HUES64 (cell line): ENCODE results near the gene PVALB. TPM values are rescaled to one million over a fixed set of nuclear protein-coding genes. Genes with fewer than 3 reads are reported as not detected.

Source experiments
- H3K27ac ChIP-seq: 2 replicates; pipeline ENCODE4 v1.7.0; 2013; ENCODE audit warnings: low read depth, low read length, inconsistent platforms
- H3K27me3 ChIP-seq: 2 replicates; pipeline ENCODE4 v1.6.1; 2013; ENCODE audit warnings: mild to moderate bottlenecking, low read length; ENCODE audit not compliant: insufficient read depth
- H3K36me3 ChIP-seq: 2 replicates; pipeline ENCODE4 v1.6.1; 2013; ENCODE audit warnings: mild to moderate bottlenecking, low read length; ENCODE audit not compliant: insufficient read depth
- H3K4me1 ChIP-seq: 2 replicates; pipeline ENCODE4 v1.6.1; 2013; ENCODE audit warnings: mild to moderate bottlenecking, low read length, moderate library complexity; ENCODE audit not compliant: insufficient read depth
- H3K4me3 ChIP-seq: 2 replicates; pipeline ENCODE4 v1.5.1; 2013; ENCODE audit warnings: mild to moderate bottlenecking, low read length, moderate library complexity
- H3K9ac ChIP-seq: 2 replicates; pipeline ENCODE4 v1.6.1; 2013; ENCODE audit warnings: mild to moderate bottlenecking, low read depth, low read length
- H3K9me3 ChIP-seq: 2 replicates; pipeline ENCODE4 v1.6.1; 2013; ENCODE audit warnings: low read depth, low read length; ENCODE audit not compliant: insufficient read depth
- WGBS: fragments of 150-250, 120-280 bp; methylation state at CpG from one replicate; pipeline ENCODE4 v1.1.7; 2013; ENCODE audit warnings: missing lambda C conversion rate; 5-methylcytosine and 5-hydroxymethylcytosine counted together
- polyA plus RNA-seq, 2 experiments: library from polyadenylated mRNA; stranded (reverse); fragments of 50-300 nt; gene quantifications; one replicate each; pipeline ENCODE4 v1.2.3, GENCODE V29; 2013

The PVALB gene, protein sequence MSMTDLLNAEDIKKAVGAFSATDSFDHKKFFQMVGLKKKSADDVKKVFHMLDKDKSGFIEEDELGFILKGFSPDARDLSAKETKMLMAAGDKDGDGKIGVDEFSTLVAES
- polyA plus RNA-seq (2013, experiment 1 of 2): 1.5 TPM
- polyA plus RNA-seq (2013, experiment 2 of 2): 6.3 TPM

DNA sequence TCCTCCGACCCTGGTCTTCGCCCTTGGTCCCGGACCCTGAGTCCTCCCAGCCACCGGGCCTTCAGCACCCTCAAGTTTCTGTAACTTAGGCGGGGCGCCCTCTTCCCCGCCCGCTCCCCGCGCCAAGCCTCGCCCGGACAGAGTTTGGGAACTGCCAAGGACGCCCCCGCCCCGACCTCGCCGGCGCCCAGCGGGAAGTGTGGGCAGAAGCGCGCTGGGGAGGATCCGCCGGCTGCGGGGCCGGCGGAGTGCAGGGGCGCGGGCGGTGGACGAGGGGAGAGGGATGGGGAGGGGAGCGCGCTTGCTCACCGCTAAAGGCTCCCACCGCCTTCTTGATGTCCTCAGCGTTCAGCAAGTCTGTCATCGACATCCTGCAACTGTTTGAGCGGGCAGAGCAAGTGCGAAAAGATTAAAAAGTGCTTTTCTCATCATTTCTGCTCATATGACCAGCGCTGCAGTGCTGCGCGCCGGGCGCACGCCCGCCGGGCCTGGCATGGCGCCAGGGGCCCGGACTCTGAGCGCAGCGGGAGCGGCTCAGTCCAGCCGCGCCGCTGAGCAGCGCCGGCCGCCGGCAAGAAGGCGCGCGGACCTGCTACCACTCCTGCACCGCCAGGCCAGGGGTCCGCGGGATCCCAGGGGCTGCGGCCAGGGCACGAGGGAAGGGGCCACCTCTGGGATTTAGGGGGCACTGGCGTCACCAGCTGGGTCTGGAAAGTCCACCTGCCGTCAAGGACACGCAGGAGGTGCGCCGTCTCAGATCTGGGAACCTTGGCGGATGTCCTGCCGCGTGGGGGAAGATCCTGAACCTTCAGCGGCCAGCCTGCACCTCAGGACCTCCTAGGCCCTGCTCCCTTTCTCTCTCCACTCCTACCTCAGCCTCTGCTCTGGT lies at the start of gene PVALB:
Gene PVALB, minus strand, starts transcription at position 400 of the 889 bp plus-strand sequence. Its CDS starts 30 bp downstream, at position 370.
- WGBS: 2% methylated on average over 75 of the region's 75 CpGs
- H3K9ac ChIP-seq: peak within 1 kb of the TSS; percentile 35; the same call in 1 of the 2 replicates
- no peaks in the 10 kb centered on the region for H3K36me3 ChIP-seq
- peaks cover 69% of the 10 kb centered on the region for H3K27me3 ChIP-seq
- peak within 1 kb of the TSS; percentile 61 for H3K4me3 ChIP-seq
- H3K4me1 ChIP-seq: peaks cover 3% of the 10 kb centered on the region; the same call in 1 of the 2 replicates
- H3K27ac ChIP-seq: no peak within 1 kb of the TSS
- no peaks in the 10 kb centered on the region for H3K9me3 ChIP-seq

DNA sequence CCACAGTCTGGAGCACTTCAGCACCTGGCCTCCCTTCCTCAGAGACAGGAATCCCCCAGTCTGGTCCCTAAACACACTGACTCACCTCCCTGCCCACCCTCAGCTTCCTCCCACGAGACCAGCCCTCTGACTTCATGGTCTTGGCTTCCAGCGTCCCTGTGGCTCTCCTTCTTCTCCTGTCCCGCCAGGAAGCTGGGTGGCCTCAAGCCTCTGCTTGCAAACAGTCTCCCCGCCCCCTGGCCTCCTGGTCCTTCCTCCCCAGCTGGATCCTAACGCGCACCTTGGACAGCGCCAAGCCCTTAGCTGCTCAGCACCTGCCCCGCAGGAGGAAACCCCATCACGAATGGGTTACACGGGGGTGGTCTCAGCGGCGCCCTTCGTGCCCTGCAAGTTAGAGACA lies 48.5 kb upstream of the PVALB start:
- no peaks in the 10 kb centered on the region for H3K9me3 ChIP-seq
- no peaks in the 10 kb centered on the region for H3K4me1 ChIP-seq
- H3K9ac ChIP-seq: no peak overlapping the region
- H3K27me3 ChIP-seq: peaks cover 5% of the 10 kb centered on the region
- 19% methylated on average over 13 of the region's 13 CpGs for WGBS
- H3K27ac ChIP-seq: no peak overlapping the region
- no peak overlapping the region for H3K4me3 ChIP-seq
- H3K36me3 ChIP-seq: no peaks in the 10 kb centered on the region

DNA sequence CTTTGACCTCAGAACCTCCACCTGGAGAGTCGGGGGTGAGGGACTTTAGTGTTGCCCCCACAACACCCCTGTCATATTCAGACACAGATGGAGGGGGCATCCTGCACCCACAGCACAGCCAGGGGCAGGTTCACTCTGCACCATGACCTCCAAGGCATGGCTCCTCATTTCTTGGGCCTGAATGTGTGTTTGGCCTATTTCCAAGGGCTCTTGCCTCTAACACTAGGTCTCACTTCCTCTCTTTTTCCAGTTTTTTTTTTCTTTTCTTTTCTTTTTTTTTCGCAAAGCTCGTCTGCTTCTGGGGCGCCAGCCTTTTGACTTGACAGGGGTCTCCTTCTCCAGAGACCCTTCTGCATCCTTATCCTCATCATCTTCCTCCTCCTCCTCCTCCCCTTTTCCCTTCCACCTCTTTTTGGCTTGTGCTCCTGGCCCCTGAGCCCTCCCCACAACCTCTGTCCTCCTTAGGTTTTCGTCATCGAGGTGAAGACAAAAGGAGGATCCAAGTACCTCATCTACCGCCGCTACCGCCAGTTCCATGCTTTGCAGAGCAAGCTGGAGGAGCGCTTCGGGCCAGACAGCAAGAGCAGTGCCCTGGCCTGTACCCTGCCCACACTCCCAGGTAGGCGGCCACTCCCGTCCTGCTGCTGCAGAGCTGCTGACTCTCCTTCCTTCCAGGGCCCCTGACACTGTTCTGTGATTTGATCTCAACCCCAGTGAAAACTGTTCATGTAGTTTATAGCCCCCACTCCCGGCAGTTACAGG lies 47.8 kb upstream of the PVALB start:
- H3K36me3 ChIP-seq: no peaks in the 10 kb centered on the region
- no peaks in the 10 kb centered on the region for H3K9me3 ChIP-seq
- H3K9ac ChIP-seq: no peak overlapping the region
- H3K27ac ChIP-seq: no peak overlapping the region
- H3K4me1 ChIP-seq: no peaks in the 10 kb centered on the region
- H3K27me3 ChIP-seq: peaks cover 5% of the 10 kb centered on the region
- WGBS: 90% methylated on average over 14 of the region's 14 CpGs
- H3K4me3 ChIP-seq: no peak overlapping the region

DNA sequence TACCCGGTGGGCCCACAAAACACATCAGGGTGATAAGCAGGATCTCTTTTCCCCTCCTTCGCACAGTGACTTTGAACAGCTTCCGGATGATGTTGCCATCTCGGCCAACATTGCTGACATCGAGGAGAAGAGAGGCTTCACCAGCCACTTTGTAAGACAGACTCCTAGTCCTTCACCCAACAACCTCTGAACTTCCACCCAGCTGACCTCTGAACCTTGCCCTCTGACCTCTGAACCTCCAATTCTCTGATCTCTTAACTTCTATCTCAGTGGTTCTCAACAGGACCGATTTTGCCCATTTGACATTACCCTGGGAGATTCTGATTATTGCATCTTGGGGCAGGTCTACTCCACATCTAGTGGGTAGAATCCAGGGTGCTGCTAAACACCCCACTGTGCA lies 47.1 kb upstream of the PVALB start:
- no peak overlapping the region for H3K9ac ChIP-seq
- H3K27ac ChIP-seq: no peak overlapping the region

GRCh38 chr22:36863281-36863680 lies 46.4 kb upstream of the PVALB start:
- H3K27me3 ChIP-seq: peaks cover 11% of the 10 kb centered on the region
- WGBS: 89% methylated on average over 11 of the region's 11 CpGs
- no peaks in the 10 kb centered on the region for H3K36me3 ChIP-seq
- no peaks in the 10 kb centered on the region for H3K4me1 ChIP-seq
- no peak overlapping the region for H3K27ac ChIP-seq
- no peaks in the 10 kb centered on the region for H3K9me3 ChIP-seq
- H3K4me3 ChIP-seq: no peak overlapping the region
- H3K9ac ChIP-seq: no peak overlapping the region

More for the DNA sequence above, 47.1 kb upstream of the PVALB start:
- H3K27me3 ChIP-seq: peaks cover 5% of the 10 kb centered on the region
- no peak overlapping the region for H3K4me3 ChIP-seq
- 93% methylated on average over 6 of the region's 6 CpGs for WGBS
- no peaks in the 10 kb centered on the region for H3K9me3 ChIP-seq
- H3K4me1 ChIP-seq: no peaks in the 10 kb centered on the region
- no peaks in the 10 kb centered on the region for H3K36me3 ChIP-seq

DNA sequence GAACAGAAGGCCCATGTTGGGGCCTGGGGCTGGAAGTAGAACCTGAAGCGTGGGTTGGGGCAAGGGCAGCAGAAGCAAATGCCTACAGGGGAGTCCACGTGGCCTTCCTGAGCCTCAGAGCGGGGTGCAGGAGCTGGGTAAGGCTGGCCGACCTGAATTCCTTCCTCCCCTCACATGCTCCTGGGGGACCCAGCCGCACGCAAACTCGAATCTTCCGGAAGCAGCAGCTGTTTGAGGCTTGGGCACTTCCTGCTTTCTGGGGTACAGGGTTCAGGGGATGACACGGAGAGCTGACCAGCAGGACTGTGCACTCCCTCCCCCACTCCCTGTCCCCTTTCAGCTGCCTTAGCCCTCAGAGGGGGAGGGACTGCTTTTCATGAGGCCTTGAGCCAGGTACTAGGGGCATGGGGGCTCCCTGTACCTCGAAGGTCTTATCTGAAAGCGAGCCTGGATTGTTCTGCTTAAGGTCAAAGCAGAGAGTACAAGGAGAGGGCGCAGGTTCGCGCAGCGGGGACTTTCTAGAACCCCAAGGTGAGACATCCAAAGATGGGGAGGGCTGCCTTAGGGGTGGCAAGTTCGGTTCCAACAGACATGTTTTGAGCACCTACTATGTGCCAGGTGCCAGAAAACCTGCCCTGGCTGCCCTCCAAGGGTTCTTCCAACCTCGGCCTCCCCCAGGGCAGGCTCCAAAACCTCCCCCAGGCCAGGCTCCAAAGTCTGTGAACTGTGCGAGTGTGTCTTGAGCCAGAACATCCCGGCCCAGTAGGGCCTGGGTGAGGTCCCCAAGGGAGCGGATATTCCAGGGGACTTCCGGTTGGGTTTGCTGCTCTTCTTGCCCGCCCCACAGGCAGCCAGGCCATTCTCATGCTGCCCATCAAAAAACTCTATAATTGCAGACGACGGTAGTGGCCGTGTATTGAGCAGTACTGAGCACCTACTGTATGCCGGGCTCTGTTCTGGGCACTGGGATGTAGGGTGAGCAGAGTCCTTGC lies 45.7 kb upstream of the PVALB start:
- 94% methylated on average over 26 of the region's 26 CpGs for WGBS
- Histone ChIP-seq H3K9me3 (no peaks in the 10 kb centered on the region), H3K9ac (no peak overlapping the region), H3K4me1 (no peaks in the 10 kb centered on the region), H3K4me3 (no peak overlapping the region), H3K36me3 (no peaks in the 10 kb centered on the region), H3K27ac (no peak overlapping the region), H3K27me3 (peaks cover 18% of the 10 kb centered on the region)

DNA sequence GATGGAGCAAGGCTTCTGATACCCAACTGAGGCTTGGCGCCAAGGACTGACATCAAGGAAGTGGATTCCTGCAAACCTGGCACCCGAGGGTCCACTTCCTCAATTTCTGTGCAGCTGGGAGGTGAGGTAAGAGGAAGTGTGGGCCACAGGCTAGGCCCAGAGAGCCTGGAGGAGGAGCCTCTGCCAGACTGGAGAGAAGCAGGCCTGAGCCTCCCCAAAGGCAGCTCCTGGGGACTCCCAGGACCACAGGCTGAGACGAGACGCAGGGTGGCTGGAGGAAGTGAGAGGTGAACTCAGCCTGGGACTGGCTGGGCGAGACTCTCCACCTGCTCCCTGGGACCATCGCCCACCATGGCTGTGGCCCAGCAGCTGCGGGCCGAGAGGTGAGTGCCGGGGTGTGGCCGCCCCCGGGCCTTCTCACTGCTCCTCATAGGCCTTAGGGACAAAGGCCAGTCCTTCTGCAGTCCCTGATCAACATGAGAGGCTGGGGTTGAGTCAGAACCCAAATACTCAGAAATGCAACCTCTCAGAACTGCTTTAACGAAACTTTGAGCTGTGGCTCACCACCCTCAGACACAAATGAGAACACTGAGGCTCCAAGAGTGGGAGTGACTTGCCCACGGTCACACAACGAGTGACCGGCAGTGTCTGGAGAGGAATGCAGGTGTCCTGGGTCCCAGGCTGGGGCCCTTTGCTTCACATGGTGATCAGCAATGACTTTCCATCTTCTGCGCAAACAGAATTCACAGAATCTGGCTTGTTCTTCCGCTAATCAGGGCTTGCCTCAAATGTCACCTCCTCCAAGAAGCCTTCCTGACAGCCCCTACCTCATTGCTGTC lies 44.2 kb upstream of the PVALB start, which contains the start of gene NCF4:
Gene NCF4, plus strand, starts transcription at position 186 of the 839 bp plus-strand sequence. Its CDS starts 166 bp downstream, at position 352.
- H3K4me3 ChIP-seq: no peak within 1 kb of the TSS
- H3K4me1 ChIP-seq: no peaks in the 10 kb centered on the region
- peaks cover 25% of the 10 kb centered on the region for H3K27me3 ChIP-seq
- 92% methylated on average over 17 of the region's 17 CpGs for WGBS
- H3K27ac ChIP-seq: no peak within 1 kb of the TSS
- no peaks in the 10 kb centered on the region for H3K9me3 ChIP-seq
- no peak within 1 kb of the TSS for H3K9ac ChIP-seq
- no peaks in the 10 kb centered on the region for H3K36me3 ChIP-seq

DNA sequence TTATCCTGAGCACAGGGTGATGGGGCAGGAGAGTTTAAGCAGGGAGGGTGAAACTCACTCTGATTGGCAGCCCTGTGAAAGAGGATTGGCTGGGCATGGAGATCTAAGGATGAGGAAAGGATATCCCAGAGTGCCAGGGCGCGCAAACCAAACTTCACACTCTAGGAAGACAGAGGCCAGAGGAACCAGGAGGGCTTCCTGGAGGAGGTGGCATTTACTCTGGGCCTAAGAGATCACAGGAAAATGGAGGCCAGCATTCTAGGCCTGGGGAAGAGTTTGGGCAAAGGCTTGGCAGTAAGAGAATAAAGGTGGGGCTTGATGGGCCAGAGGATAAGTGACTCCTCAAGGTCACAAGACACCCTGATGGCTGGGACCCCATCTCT lies 43.6 kb upstream of the PVALB start:
- Histone ChIP-seq H3K9ac (no peak overlapping the region), H3K27ac (no peak overlapping the region), H3K4me1 (no peaks in the 10 kb centered on the region), H3K36me3 (no peaks in the 10 kb centered on the region), H3K27me3 (peaks cover 24% of the 10 kb centered on the region), H3K4me3 (no peak overlapping the region), H3K9me3 (no peaks in the 10 kb centered on the region)
- 95% methylated on average over 2 of the region's 2 CpGs for WGBS

GRCh38 chr22:36860017-36860416 lies 43.2 kb upstream of the PVALB start:
- Histone ChIP-seq H3K27me3 (peaks cover 24% of the 10 kb centered on the region), H3K27ac (no peak overlapping the region), H3K9ac (no peak overlapping the region), H3K9me3 (no peaks in the 10 kb centered on the region), H3K36me3 (no peaks in the 10 kb centered on the region), H3K4me3 (no peak overlapping the region), H3K4me1 (no peaks in the 10 kb centered on the region)
- 82% methylated on average over 6 of the region's 6 CpGs for WGBS

DNA sequence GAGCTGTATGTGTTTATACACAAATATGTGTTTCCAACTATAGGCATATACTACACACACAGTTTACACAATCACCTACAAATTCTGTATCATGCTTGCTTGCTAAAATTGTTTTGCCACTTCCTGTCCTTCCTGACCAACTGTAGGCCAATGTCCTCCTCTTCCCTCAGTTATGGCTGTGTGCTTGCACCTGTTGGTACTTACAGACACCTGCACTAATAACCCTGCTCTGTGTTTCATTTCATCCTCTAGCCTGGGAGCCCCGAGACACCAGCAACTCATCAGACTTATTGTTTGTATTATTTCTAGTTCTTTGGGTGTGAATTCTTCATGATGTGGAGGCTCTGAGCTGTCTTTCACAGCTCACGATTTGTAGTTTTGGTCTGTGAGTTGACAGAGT lies 42.1 kb upstream of the PVALB start:
- Histone ChIP-seq H3K4me1 (no peaks in the 10 kb centered on the region), H3K27ac (no peak overlapping the region), H3K36me3 (no peaks in the 10 kb centered on the region), H3K27me3 (peaks cover 24% of the 10 kb centered on the region), H3K9me3 (no peaks in the 10 kb centered on the region), H3K4me3 (no peak overlapping the region), H3K9ac (no peak overlapping the region)
- WGBS: 89% methylated on average over 1 of the region's 2 CpGs
